WI38 (cell line): ENCODE results near the gene DGKG.

Experiments used
- H3K4me3 ChIP-seq: 2 replicates; pipeline ENCODE4 v1.5.1; 2011; ENCODE audit warnings: low read depth, mild to moderate bottlenecking, control low read depth, low read length
- TF ChIP-seq, protein P1 (sequence below): IDR thresholded peaks from 2 replicates; pipeline ENCODE4 v1.5.1; 2012; ENCODE audit warnings: low read depth, mild to moderate bottlenecking, control low read depth, low read length

Gene DGKG

DNA sequence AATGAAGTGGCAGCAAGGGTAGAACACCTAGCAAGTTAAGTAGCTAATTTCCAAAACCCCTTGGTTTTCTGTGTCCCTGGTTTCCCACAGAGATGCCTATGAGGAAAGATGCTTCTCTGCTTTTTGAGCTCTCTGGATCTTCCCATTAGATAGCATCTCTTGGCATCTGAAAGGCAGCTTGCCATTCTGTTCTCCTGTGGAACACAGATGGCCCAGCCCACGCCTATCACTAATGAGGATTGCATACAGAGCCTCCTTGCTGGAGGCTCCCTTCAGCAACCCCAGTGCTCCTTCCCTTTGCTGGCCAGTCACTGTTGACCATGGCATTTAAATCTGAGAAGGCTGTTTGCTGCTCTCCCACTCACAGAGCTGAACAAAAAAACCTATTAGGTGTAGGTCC lies 218.8 kb downstream of the DGKG start:
- H3K4me3 ChIP-seq: no peak overlapping the region
- TF ChIP-seq, protein P1, sequence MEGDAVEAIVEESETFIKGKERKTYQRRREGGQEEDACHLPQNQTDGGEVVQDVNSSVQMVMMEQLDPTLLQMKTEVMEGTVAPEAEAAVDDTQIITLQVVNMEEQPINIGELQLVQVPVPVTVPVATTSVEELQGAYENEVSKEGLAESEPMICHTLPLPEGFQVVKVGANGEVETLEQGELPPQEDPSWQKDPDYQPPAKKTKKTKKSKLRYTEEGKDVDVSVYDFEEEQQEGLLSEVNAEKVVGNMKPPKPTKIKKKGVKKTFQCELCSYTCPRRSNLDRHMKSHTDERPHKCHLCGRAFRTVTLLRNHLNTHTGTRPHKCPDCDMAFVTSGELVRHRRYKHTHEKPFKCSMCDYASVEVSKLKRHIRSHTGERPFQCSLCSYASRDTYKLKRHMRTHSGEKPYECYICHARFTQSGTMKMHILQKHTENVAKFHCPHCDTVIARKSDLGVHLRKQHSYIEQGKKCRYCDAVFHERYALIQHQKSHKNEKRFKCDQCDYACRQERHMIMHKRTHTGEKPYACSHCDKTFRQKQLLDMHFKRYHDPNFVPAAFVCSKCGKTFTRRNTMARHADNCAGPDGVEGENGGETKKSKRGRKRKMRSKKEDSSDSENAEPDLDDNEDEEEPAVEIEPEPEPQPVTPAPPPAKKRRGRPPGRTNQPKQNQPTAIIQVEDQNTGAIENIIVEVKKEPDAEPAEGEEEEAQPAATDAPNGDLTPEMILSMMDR: no peak

DNA sequence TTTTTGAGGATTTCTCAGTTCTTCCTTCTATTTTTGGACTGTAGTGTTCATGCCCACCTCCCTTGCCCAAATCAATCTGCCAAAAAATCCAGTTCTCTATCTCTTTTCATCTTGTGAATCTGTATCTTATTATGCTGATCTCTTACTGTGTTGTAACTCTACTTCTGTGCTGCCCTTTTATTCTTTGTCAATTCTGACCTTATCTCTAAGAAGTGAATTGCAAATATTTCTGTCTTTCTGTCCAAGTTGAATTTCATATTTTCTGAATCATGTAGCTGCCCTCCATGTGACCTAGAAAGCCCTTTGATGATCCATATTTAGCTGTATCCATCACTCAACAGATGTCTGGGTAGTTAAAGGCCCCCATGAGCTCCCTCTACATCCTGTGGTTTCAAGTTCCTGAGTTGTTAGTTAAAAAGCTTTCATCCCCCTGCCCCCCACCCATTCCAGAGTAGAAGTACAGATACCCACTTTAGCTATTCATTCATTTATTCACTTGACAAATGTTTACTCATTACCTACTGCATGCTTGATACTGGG lies 219.6 kb downstream of the DGKG start:
- H3K4me3 ChIP-seq: no peak overlapping the region
- TF ChIP-seq, protein P1: no peak

DNA sequence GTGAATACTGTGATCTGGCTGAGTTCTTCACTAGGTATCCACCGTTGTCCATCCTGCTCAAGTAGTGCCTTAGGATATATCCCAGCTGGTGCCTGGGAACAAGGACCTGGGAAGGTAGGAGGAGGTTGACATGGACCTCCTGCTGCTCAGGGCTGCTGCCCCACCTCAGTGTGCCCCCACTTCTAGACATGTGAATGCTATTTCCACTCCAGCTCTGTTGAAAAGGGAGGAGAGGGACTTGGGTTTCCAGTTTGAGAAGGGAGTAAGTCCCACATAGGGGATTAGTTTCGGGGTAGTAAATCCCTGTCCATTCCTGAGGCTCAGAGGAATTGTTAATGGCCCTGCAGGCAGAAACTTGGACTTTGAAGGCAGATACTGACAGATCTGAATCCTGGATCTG lies 220.2 kb downstream of the DGKG start:
- H3K4me3 ChIP-seq: no peak overlapping the region
- TF ChIP-seq, protein P1: no peak

DNA sequence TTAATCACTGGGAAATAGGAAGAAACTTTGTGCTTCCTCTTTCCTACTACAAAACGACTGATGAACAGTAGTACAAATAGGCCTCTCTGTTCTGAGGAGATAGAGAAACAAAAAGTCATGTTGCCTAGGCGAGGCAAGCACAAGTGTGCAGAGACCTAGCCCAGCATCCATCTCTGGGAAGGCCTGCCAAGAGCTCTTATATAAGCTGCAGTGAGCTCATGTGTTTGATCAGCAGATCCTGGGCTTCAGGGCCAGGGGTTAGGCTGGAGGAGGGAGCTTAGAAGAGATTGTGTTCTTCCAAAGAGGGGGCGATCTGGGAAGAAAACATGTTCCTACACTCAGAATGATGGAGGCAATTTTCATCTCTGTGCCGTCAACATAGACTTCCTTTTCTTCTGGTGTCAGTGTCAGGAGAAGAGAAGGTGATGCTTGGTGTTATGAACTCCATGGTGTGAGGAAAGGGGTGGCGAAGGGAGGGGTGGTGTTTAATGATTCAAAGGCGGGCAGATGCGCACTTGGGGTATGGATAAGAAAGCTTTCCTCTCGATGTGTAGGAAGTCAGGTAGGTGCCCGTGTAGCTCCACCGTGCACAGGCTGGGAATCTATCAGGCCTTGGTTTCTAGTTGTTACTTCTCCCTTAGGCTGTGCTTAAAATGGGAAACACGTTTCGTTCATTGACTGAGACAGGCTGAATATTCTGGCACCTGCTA lies 223.6 kb downstream of the DGKG start:
- TF ChIP-seq, protein P1: no peak
- H3K4me3 ChIP-seq: no peak overlapping the region

DNA sequence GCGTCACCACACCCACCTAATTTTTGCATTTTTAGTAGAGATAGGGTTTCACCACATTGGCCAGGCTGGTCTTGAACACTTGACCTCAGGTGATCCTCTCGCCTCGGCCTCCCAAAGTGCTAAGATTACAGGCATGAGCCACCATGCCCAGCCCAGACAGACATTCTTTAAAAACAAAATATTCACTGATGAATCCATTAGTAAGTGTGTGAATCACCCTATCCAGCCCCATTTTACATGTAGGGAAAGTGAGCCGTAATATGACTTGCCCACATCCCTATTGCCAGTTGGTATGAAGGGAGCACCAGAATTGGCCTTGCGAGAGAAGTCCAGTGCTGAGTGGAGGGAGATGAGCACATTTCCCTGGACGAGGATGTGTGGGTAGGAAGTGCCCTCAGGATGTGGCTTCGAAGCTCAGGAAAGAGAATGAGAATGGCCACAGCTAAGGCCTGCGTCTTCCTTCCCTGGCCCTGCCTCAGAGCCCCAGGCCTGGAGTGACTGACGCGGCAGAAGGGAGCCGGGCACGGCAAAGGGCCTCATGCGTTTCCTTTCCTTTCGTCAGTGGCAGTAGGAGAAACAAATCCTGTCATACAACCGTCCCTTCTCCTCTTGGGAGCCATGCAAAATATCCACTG lies 224.9 kb downstream of the DGKG start:
- no peak overlapping the region for H3K4me3 ChIP-seq
- TF ChIP-seq, protein P1: no peak

DNA sequence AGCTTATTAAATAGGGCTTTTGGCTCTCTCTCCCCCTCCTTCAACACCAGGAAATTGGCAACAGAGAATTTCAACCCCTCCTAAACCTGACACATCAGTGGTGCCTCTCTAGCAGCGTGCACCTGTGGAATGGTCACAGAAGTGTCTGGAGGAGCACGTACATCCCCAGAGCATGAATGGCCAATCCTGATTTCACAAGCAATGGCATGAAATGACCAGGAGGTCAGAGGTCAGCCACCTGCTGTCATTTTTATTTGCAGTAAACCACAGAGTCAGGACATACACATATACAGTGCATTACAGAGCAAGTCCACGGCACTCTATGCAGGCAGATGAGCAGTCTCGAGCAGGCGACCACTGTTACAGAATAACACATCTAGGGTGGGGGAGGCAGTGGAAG lies 228.1 kb downstream of the DGKG start:
- TF ChIP-seq, protein P1: no peak

DNA sequence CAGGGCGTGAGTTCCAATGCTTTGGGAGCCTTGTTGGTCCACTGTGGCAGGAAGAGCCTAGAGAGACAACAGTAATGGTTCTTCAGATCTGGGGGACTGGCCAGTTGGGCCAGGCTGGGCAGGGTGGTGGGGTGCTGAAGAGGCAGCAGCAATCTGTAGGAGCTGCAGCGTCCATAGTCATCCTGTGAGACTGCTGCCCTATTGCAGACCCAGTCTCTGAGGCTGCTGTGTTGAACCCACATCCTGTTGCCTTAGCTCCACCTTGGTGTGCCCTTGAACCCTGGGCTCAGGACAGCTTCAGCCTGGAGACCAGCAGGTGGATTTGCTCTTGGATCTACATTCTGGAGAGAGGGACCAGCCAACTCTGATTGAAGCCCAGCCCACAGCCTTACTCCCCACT lies 229.5 kb downstream of the DGKG start:
- no peak overlapping the region for H3K4me3 ChIP-seq
- TF ChIP-seq, protein P1: no peak

More for the DNA sequence above, 228.1 kb downstream of the DGKG start:
- no peak overlapping the region for H3K4me3 ChIP-seq
